NT2/D1 (cell line): ENCODE results near the gene IFT57.

Experiments
- SUZ12 ChIP-seq: IDR thresholded peaks from 2 replicates; pipeline ENCODE4 v1.6.1; 2011; ENCODE audit not compliant: insufficient read length, insufficient read depth; ENCODE audit errors: extremely low read depth
- ZNF274 ChIP-seq: IDR thresholded peaks from 2 replicates; pipeline ENCODE4 v1.6.1; 2011; ENCODE audit warnings: mild to moderate bottlenecking, low read depth, low read length

DNA sequence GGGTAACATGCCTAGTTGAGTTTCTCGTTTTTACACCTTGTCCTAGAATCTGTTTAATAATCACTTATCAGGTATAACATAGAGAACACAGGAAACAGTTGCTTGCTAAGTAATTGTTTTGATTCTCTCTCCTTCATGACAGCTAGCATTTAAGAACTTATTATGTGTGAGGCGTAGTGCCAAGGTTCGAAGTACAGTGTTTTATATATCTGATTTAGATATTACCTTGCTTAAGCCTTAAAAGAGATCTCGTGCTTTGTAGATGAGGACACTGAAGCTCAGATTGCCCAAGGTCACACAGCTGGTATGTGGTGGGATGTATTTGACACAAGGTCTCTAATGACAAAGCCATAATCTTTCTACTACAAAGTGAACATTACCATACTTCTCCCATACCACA, 29.0 kb upstream of the IFT57 start:
- TF ChIP-seq ZNF274 (no peak), SUZ12 (no peak)
